GM23338 (cell line): Measurements from ENCODE around the gene RELN. TPM values are rescaled to one million over a fixed set of nuclear protein-coding genes. Genes with fewer than 3 reads are reported as not detected.

Experiments
- ATAC-seq: fragments of 200-7000 bp; cut with Tn5 transposase; 3 replicates; pipeline ENCODE4 v1.9.1; 2020
- DNase-seq: peaks from one replicate; pipeline ENCODE4 v3.0.0-alpha.2; 2015; ENCODE audit warnings: low spot score
- H2AFZ ChIP-seq: fragments of 200-600 bp; sonication (generic); 2 replicates; pipeline ENCODE4 v1.8.0; 2016; ENCODE audit warnings: antibody characterized with exemption, mild to moderate bottlenecking, moderate library complexity
- H3F3A ChIP-seq: fragments of 200-600 bp; sonication (generic); replicated peaks from 2 replicates; pipeline ENCODE4 v1.8.0; 2017; ENCODE audit warnings: antibody characterized with exemption, mixed run types, low read depth
- H3K27ac ChIP-seq: fragments of 200-600 bp; sonication (generic); 2 replicates; pipeline ENCODE4 v1.6.1; 2016; ENCODE audit warnings: low read depth
- H3K27me3 ChIP-seq: fragments of 200-600 bp; sonication (generic); 2 replicates; pipeline ENCODE4 v1.8.0; 2016; ENCODE audit warnings: mild to moderate bottlenecking, mixed run types, moderate library complexity; ENCODE audit not compliant: insufficient read depth
- H3K36me3 ChIP-seq: fragments of 200-600 bp; sonication (generic); 2 replicates; pipeline ENCODE4 v1.8.0; 2016; ENCODE audit warnings: mild to moderate bottlenecking; ENCODE audit not compliant: insufficient read depth
- H3K4me1 ChIP-seq: fragments of 200-600 bp; sonication (generic); 2 replicates; pipeline ENCODE4 v1.8.0; 2016; ENCODE audit warnings: mild to moderate bottlenecking, moderate library complexity; ENCODE audit not compliant: insufficient read depth
- H3K4me2 ChIP-seq: fragments of 200-600 bp; sonication (generic); 2 replicates; pipeline ENCODE4 v1.7.1; 2017; ENCODE audit warnings: mixed run types
- H3K4me3 ChIP-seq: fragments of 200-600 bp; sonication (generic); 2 replicates; pipeline ENCODE4 v1.6.1; 2016; ENCODE audit warnings: mixed run types
- H3K79me2 ChIP-seq: fragments of 200-600 bp; sonication (generic); replicated peaks from 2 replicates; pipeline ENCODE4 v1.8.0; 2017; ENCODE audit warnings: mild to moderate bottlenecking; ENCODE audit not compliant: insufficient read depth
- H3K9me2 ChIP-seq: fragments of 200-600 bp; sonication (generic); 2 replicates; pipeline ENCODE4 v1.8.0; 2017; ENCODE audit not compliant: insufficient read depth
- H4K20me1 ChIP-seq: fragments of 200-600 bp; sonication (generic); replicated peaks from 2 replicates; pipeline ENCODE4 v1.8.0; 2017; ENCODE audit warnings: mild to moderate bottlenecking; ENCODE audit not compliant: insufficient read depth
- H3K27ac Mint-ChIP-seq: 2 replicates; pipeline ENCODE4 v1.8.0; 2020; ENCODE audit warnings: inconsistent platforms, mild to moderate bottlenecking, moderate library complexity, mixed read lengths
- H3K27me3 Mint-ChIP-seq: 3 replicates; pipeline ENCODE4 v1.8.0; 2022; ENCODE audit warnings: low read depth, mild to moderate bottlenecking, moderate library complexity, mixed read lengths, inconsistent platforms; ENCODE audit not compliant: insufficient read depth, poor library complexity
- H3K36me3 Mint-ChIP-seq: 3 replicates; pipeline ENCODE4 v1.8.0; 2021; ENCODE audit warnings: low read depth, mild to moderate bottlenecking, inconsistent platforms, moderate library complexity, mixed read lengths
- H3K4me1 Mint-ChIP-seq: 3 replicates; pipeline ENCODE4 v1.8.0; 2020; ENCODE audit warnings: mild to moderate bottlenecking, inconsistent platforms, mixed read lengths
- H3K4me3 Mint-ChIP-seq: 3 replicates; pipeline ENCODE4 v1.8.0; 2021; ENCODE audit warnings: moderate library complexity, mild to moderate bottlenecking, inconsistent platforms, mixed read lengths
- H3K9me3 Mint-ChIP-seq: 3 replicates; pipeline ENCODE4 v1.8.0; 2020; ENCODE audit warnings: moderate library complexity, mild to moderate bottlenecking, inconsistent platforms, mixed read lengths
- CREB1 ChIP-seq: fragments of 250-450 bp; sonication (Bioruptor Pico); IDR thresholded peaks from 2 replicates; pipeline ENCODE4 v1.5.0; 2020; ENCODE audit warnings: low read depth, mild to moderate bottlenecking, moderate library complexity
- EZH2 ChIP-seq: fragments of 200-600 bp; sonication (generic); IDR thresholded peaks from one replicate; pipeline ENCODE4 v1.8.0; 2017; ENCODE audit warnings: antibody characterized with exemption, mild to moderate bottlenecking, low read depth; ENCODE audit not compliant: unreplicated experiment
- JUNB ChIP-seq: IDR thresholded peaks from one replicate; pipeline ENCODE4 v1.6.1; 2016; ENCODE audit warnings: antibody characterized with exemption; ENCODE audit not compliant: unreplicated experiment
- POLR2AphosphoS5 ChIP-seq: IDR thresholded peaks from 2 replicates; pipeline ENCODE4 v1.6.1; 2016; ENCODE audit warnings: antibody characterized with exemption, low read depth
- REST ChIP-seq: IDR thresholded peaks from one replicate; pipeline ENCODE4 v1.6.1; 2018; ENCODE audit warnings: antibody characterized with exemption; ENCODE audit not compliant: unreplicated experiment
- STAT1 ChIP-seq: IDR thresholded peaks from one replicate; pipeline ENCODE4 v1.6.1; 2016; ENCODE audit warnings: antibody characterized with exemption; ENCODE audit not compliant: unreplicated experiment
- ZNF114 ChIP-seq: fragments of 250-450 bp; sonication (Bioruptor Pico); IDR thresholded peaks from 2 replicates; pipeline ENCODE4 v1.5.0; 2020; ENCODE audit warnings: mild to moderate bottlenecking, moderate library complexity
- ZNF331 ChIP-seq: fragments of 250-450 bp; sonication (Bioruptor Pico); IDR thresholded peaks from 2 replicates; pipeline ENCODE4 v1.5.0; 2020; ENCODE audit warnings: low read depth, mild to moderate bottlenecking, moderate library complexity
- polyA plus RNA-seq: library from polyadenylated mRNA; unstranded; fragments of >200 nt; fragmentation: Nextera tagmentation; extraction: Ambion mirVana; gene quantifications from 2 replicates; pipeline ENCODE4 v1.2.1, GENCODE V29; 2016
- total RNA-seq: library from RNA; depleted of rRNA; stranded (reverse); fragments of >200 nt; shearing (Covaris generic); gene quantifications from 2 replicates; pipeline ENCODE4 v1.2.3, GENCODE V29; 2014
- TF ChIP-seq, protein P1 (sequence below), 2 experiments: fragments of 200-600 bp in 1 of 2; sonication (generic) in 1 of 2; conservative IDR thresholded peaks; 2 replicates each; pipeline versions ENCODE4 v1.5.1 to v1.6.1; 2016 to 2017; ENCODE audit warnings: antibody characterized with exemption in 2 of 2, low read depth in 2 of 2, mild to moderate bottlenecking in 2 of 2, moderate library complexity in 1 of 2

Gene RELN
- total and polyA plus RNA-seq, 2 experiments from 2014 or later = 0.10 to 0.76 TPM

DNA sequence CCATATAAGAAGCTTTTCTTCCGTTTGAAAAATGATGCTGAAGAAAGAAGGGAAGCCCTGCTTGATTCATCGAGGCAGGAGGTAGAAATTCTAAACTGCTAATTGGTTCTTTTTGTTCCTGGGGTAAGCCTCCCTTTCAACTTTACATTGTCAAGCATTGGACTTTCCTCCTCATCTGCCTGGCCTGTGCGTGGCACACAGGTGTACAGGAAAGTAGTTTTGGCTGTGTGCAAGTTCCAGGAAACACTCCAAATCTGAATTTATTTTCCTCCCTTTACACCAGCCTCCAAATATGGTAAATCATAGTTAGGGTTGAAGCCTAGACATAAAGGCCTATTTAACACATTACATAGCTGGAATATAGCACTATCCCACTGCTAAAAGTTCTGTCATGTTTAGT lies 18.2 kb upstream of the RELN start:
- Mint-ChIP-seq H3K36me3 (no peaks in the 10 kb centered on the region), H3K4me1 (peaks cover 2% of the 10 kb centered on the region; the same call in 2 of the 3 replicates), H3K9me3 (no peaks in the 10 kb centered on the region), H3K4me3 (no peak overlapping the region), H3K27ac (no peak overlapping the region), H3K27me3 (no peaks in the 10 kb centered on the region)
- Histone ChIP-seq H3K4me1 (no peaks in the 10 kb centered on the region), H3K27ac (no peak overlapping the region), H3K36me3 (no peaks in the 10 kb centered on the region), H2AFZ (no peak overlapping the region), H4K20me1 (no peaks in the 10 kb centered on the region), H3K79me2 (no peaks in the 10 kb centered on the region), H3K9me2 (peaks cover 5% of the 10 kb centered on the region; the same call in 1 of the 2 replicates), H3K4me3 (no peak overlapping the region), H3K27me3 (no peaks in the 10 kb centered on the region), H3K4me2 (no peak overlapping the region), H3F3A (no peaks in the 10 kb centered on the region)
- ATAC-seq (no peak), DNase-seq (no peak)
- TF ChIP-seq EZH2 (no peak), ZNF114 (CRISPR knock-in tag) (no peak), POLR2AphosphoS5 (no peak), ZNF331 (CRISPR knock-in tag) (no peak), STAT1 (no peak), REST (no peak), JUNB (no peak)
- TF ChIP-seq, protein P1, sequence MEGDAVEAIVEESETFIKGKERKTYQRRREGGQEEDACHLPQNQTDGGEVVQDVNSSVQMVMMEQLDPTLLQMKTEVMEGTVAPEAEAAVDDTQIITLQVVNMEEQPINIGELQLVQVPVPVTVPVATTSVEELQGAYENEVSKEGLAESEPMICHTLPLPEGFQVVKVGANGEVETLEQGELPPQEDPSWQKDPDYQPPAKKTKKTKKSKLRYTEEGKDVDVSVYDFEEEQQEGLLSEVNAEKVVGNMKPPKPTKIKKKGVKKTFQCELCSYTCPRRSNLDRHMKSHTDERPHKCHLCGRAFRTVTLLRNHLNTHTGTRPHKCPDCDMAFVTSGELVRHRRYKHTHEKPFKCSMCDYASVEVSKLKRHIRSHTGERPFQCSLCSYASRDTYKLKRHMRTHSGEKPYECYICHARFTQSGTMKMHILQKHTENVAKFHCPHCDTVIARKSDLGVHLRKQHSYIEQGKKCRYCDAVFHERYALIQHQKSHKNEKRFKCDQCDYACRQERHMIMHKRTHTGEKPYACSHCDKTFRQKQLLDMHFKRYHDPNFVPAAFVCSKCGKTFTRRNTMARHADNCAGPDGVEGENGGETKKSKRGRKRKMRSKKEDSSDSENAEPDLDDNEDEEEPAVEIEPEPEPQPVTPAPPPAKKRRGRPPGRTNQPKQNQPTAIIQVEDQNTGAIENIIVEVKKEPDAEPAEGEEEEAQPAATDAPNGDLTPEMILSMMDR (conservative IDR thresholded peaks at IDR 0.05; ENCODE audit: low read depth in 2 of 2) = no peak

DNA sequence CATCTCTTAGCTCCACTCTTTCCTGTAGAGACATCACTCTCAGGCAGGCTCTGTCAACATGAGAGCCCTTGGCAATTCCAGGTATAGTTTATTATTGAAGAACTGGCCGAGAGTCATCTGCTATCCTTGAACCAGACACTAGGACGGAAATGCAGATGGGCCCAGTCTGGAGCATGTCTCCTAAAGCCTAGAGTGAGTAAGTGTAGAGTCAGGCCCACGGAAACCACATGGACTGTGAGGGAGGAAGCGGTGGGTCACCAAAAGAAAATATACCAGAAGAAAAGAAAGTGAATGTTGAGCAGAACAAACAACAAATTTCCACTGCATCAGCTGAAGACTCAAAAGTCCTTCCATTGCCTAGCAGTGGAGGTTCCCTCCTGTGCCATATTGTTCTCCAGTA lies 15.7 kb upstream of the RELN start:
- no peak for TF ChIP-seq CREB1
- no peak for TF ChIP-seq EZH2
- TF ChIP-seq ZNF114 (CRISPR knock-in tag) = no peak
- no peak for TF ChIP-seq REST
- Histone ChIP-seq H3K27ac (no peak overlapping the region), H3K4me2 (no peak overlapping the region), H3K4me1 (no peaks in the 10 kb centered on the region), H3K9me2 (peaks cover 5% of the 10 kb centered on the region; the same call in 1 of the 2 replicates), H4K20me1 (no peaks in the 10 kb centered on the region), H2AFZ (peak overlapping the region; percentile 75), H3K4me3 (no peak overlapping the region), H3K27me3 (no peaks in the 10 kb centered on the region), H3K79me2 (no peaks in the 10 kb centered on the region), H3K36me3 (no peaks in the 10 kb centered on the region), H3F3A (no peaks in the 10 kb centered on the region)
- Mint-ChIP-seq H3K4me3 (no peak overlapping the region), H3K27me3 (no peaks in the 10 kb centered on the region), H3K27ac (no peak overlapping the region), H3K36me3 (no peaks in the 10 kb centered on the region), H3K9me3 (no peaks in the 10 kb centered on the region), H3K4me1 (peaks cover 2% of the 10 kb centered on the region; the same call in 2 of the 3 replicates)
- DNase-seq (peak; percentile 12), ATAC-seq (peak; percentile 46)
